WERI-Rb-1 (cell line): ENCODE measurements around the gene PRPSAP2.

Experiments used
- DNase-seq: peaks from one replicate; pipeline ENCODE4 v3.0.0-alpha.2; 2020
- H3K27ac ChIP-seq: fragments of 250-450 bp; sonication (Bioruptor Pico); 2 replicates; pipeline ENCODE4 v1.5.1; 2020; ENCODE audit warnings: mild to moderate bottlenecking, moderate library complexity
- H3K27me3 ChIP-seq: fragments of 250-450 bp; sonication (Bioruptor Pico); 2 replicates; pipeline ENCODE4 v1.5.1; 2021; ENCODE audit warnings: mild to moderate bottlenecking, low read depth, moderate library complexity; ENCODE audit not compliant: insufficient read depth, severe bottlenecking
- H3K36me3 ChIP-seq: fragments of 250-450 bp; sonication (Bioruptor Pico); 2 replicates; pipeline ENCODE4 v1.5.1; 2020; ENCODE audit warnings: mild to moderate bottlenecking, moderate library complexity
- H3K4me3 ChIP-seq: 2 replicates; pipeline ENCODE4 v1.5.1; 2011; ENCODE audit warnings: low read depth, mild to moderate bottlenecking, control low read depth, low read length
- H3K9me3 ChIP-seq: fragments of 250-450 bp; sonication (Bioruptor Pico); 2 replicates; pipeline ENCODE4 v1.5.1; 2021; ENCODE audit warnings: mild to moderate bottlenecking, moderate library complexity; ENCODE audit not compliant: severe bottlenecking
- TF ChIP-seq, protein P1 (sequence below): IDR thresholded peaks from 2 replicates; pipeline ENCODE4 v1.5.1; 2011; ENCODE audit warnings: low read depth, mild to moderate bottlenecking, control low read depth, inconsistent platforms, low read length

The PRPSAP2 gene

DNA sequence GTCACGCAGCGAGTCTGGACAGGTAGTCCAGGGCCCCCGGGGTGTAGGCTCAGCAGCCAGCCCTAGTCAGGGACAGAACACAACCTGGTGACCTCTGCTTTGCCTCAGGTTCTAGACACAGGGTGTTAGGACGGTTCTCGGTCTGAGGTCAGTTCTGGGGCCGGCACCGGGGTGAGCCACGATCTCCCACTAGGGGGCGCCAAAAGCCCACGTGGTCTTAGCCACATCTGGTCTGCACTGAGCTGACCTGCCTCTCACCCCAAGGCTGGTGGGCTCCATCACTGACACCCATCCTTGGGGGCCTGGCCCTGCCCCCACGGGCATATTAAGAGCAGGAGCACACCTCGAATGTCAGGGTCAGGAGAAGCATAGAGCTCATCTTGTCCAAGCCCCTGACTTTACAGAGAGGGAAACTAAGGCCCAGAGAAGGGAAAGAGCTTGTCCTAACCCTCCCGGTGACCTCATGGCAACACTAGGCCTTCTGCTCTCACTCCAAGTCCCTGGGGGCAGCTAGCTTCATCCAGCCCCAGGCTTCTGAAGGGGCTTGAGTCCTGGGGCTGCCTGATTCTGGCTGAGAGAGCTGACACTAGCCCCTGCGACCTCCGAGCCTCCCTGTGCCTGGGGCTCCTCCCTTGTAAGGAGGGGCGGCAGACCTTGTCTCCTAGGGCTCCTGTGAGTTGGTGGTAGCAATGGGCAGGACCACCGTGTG is 103.0 kb downstream of the PRPSAP2 start:
- Histone ChIP-seq H3K27me3 (no peaks in the 10 kb centered on the region), H3K4me3 (no peak overlapping the region), H3K27ac (no peak overlapping the region), H3K36me3 (no peaks in the 10 kb centered on the region), H3K9me3 (no peaks in the 10 kb centered on the region)
- DNase-seq, result peak; percentile 81
- TF ChIP-seq, protein P1, sequence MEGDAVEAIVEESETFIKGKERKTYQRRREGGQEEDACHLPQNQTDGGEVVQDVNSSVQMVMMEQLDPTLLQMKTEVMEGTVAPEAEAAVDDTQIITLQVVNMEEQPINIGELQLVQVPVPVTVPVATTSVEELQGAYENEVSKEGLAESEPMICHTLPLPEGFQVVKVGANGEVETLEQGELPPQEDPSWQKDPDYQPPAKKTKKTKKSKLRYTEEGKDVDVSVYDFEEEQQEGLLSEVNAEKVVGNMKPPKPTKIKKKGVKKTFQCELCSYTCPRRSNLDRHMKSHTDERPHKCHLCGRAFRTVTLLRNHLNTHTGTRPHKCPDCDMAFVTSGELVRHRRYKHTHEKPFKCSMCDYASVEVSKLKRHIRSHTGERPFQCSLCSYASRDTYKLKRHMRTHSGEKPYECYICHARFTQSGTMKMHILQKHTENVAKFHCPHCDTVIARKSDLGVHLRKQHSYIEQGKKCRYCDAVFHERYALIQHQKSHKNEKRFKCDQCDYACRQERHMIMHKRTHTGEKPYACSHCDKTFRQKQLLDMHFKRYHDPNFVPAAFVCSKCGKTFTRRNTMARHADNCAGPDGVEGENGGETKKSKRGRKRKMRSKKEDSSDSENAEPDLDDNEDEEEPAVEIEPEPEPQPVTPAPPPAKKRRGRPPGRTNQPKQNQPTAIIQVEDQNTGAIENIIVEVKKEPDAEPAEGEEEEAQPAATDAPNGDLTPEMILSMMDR, result peak; percentile 95

DNA sequence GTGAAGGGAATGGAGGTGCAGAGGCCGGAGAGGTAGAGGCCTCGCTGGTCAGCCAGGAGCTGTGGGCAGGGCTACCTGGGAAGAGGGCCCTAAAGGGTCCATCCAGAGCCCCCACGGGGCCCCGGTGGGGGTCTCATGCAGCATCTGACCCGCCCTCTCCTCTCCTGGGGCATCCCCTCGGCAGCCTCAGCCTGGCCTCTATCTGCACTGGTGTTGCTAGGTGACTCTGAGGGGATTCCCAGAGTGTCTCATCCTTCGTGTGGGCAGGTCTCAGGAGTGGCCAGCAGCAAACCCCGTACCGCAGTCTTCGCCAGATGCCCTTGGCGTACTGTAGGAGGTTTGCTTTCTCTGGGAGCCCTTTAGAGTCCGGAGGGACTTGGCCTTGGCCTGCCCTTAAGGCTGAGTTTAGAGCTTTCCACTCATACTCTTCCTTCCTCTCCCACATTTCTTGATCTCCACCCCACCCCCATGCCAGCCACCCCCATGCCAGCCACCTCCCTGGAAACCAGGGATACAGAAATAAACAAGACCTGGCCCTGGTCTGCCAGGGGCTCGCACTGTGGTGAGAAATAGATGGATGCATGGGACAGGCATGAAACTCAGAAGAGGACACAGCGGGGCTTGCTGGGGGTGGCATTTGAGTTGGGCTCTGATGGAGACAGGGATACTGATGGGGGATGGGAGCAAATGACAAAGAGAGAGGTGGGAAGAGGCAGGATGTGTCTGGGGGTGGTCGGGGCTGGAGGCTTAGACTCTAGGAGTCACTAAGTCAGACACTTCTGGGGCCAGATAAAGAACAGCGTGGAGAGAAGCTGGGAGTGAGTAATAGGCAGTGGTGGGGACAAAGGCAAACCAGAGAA is 103.9 kb downstream of the PRPSAP2 start:
- no peak for DNase-seq
- H3K27ac ChIP-seq, result no peak overlapping the region

DNA sequence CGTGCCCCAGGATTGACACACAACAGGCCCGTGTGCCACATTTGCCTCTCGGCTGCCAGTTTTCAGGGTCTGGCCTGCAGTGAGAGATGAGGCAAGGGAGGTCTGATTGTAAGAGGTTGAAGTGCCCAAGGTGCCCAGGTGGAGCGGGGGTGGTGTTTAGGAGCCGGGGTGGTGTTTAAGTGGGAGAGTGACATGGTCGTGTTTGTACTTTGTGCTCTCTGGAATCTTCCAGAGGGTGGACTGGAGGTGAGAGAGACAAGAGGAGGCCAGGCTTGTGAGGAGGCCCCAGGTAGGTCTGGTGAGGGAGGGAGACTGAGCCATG is 104.5 kb downstream of the PRPSAP2 start:
- Histone ChIP-seq H3K27me3 (no peaks in the 10 kb centered on the region), H3K27ac (no peak overlapping the region), H3K4me3 (no peak overlapping the region), H3K36me3 (no peaks in the 10 kb centered on the region), H3K9me3 (no peaks in the 10 kb centered on the region)
- TF ChIP-seq, protein P1, result no peak
- no peak for DNase-seq

More for the DNA sequence above, 103.9 kb downstream of the PRPSAP2 start:
- Histone ChIP-seq H3K9me3 (no peaks in the 10 kb centered on the region), H3K27me3 (no peaks in the 10 kb centered on the region), H3K4me3 (no peak overlapping the region), H3K36me3 (no peaks in the 10 kb centered on the region)
- TF ChIP-seq, protein P1, result no peak

DNA sequence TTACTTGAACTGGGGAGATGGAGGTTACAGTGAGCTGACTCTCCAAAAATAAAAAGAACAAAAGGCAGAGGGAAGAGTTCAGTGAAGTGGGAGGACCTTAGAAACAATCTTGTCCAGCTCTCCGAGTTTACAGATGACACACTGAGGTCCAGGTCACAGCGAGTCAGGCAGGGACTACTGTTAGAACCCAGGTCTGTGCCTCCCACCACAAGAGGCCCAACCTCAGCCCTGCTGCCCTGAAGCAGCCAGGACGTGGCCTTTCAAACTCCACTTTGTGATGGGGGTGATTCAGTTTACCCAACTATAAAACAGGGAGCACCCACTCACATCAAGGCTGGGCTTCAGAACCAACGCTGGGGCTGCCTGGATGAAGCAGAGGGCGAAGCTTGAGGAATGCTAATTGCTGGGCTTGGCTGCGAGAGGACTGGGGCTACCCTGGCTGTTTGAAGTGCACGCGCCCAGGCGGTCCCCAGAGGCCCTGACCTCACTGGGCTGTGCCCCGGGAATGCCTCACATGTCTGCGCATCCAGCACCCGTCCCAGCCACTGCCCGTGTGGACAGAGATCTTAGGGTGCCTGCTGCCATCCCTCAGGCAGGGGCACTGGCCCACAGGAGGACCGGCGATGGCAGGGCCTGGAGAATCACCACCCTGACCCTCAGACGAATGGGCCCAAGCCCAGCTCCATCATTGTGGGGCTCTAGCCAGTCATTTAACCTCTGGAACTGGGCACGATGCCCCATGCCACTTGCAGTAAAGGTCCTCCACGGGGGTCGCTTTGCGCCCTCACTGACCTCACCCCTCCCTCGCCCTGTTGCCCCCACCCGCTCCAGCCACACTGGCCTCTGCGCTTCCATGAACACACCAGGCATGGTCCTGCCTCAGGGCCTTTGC is 105.4 kb downstream of the PRPSAP2 start:
- Histone ChIP-seq H3K9me3 (no peaks in the 10 kb centered on the region), H3K4me3 (no peak overlapping the region), H3K36me3 (no peaks in the 10 kb centered on the region), H3K27ac (no peak overlapping the region), H3K27me3 (no peaks in the 10 kb centered on the region)
- no peak for DNase-seq
- TF ChIP-seq, protein P1, result no peak

DNA sequence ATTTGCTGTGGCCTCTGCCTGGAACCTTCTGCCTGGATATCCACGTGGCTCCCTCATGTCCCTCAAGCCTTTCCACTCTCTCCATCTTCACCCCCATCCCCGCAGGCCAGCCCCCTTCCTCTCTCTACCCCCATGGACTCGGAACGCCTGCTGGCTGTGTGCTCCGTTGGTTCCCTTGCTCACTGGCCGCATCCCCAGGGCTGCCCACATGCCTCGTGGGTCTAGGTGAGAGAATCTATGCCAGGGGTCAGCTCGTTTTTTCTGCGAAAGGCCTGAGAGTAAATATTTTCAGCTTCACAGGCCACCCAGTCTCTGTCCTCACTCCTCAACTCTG is 106.1 kb downstream of the PRPSAP2 start:
- Histone ChIP-seq H3K4me3 (no peak overlapping the region), H3K36me3 (no peaks in the 10 kb centered on the region), H3K9me3 (no peaks in the 10 kb centered on the region), H3K27ac (no peak overlapping the region), H3K27me3 (no peaks in the 10 kb centered on the region)
- no peak for DNase-seq
- TF ChIP-seq, protein P1, result no peak
